ENCODE measurements around the gene ARAP1.

The ARAP1 gene

GRCh38 chr11:72655896-72656464, 96.2 kb downstream of the ARAP1 start:
- no peak overlapping the region for H3K4me3 Mint-ChIP-seq
- H3K9me3 Mint-ChIP-seq: no peaks in the 10 kb centered on the region
- no peak overlapping the region for H3K27ac Mint-ChIP-seq
- H3K4me1 Mint-ChIP-seq (ENCODE audit: low read depth): no peaks in the 10 kb centered on the region
- H3K36me3 Mint-ChIP-seq (ENCODE audit: low read depth): no peaks in the 10 kb centered on the region
- H3K27me3 Mint-ChIP-seq: peaks cover 17% of the 10 kb centered on the region

GRCh38 chr11:72655014-72655413, 97.2 kb downstream of the ARAP1 start:
- no peak overlapping the region for H3K27ac Mint-ChIP-seq
- H3K9me3 Mint-ChIP-seq: no peaks in the 10 kb centered on the region
- H3K36me3 Mint-ChIP-seq (ENCODE audit: low read depth): no peaks in the 10 kb centered on the region
- H3K4me1 Mint-ChIP-seq (ENCODE audit: low read depth): no peaks in the 10 kb centered on the region
- H3K27me3 Mint-ChIP-seq: peaks cover 12% of the 10 kb centered on the region
- no peak overlapping the region for H3K4me3 Mint-ChIP-seq

- Mint-ChIP-seq H3K4me1 (ENCODE audit: low read depth) (no peaks in the 10 kb centered on the region), H3K27me3 (peaks cover 3% of the 10 kb centered on the region), H3K27ac (no peak overlapping the region), H3K9me3 (no peaks in the 10 kb centered on the region), H3K36me3 (ENCODE audit: low read depth) (no peaks in the 10 kb centered on the region), H3K4me3 (no peak overlapping the region)
These were observed 98.6 kb downstream of the ARAP1 start for GRCh38 chr11:72653649-72654048.

DNA sequence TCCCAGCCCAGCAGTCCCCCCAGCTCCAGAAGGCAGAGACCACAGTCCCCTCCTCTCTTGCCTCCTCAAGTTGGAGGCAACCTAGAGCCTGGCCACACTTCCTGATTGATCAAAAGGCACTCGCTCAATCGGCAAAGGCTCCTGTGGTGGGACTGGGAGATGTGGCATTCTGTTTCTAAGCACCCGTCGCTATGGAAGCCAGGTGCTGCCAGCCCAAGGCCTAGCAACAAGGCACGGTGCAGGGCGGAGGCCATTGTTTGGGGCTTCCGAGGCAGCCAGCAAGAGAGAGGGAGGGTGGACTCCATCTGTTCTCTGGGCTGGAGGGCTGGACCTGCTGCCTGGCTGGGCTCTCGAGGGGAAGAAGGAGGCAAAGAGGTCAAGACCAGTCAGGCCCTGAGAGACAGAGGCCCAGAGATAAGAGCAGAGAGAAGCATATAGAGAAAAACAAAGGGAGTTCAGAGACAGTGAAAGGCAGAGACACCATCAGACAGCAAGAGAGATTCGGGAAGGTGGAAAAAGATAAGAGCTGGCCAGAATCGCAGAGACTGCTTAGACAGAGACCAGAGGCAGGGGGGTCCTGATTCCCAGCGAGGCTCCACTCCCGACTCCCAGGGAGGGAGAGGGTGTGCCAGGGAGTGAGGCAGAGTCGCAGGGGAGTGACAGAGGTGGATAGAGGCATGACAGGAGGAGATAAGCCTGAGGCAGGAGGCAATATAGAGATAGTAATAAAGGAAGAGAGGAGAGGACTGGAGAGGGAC, 99.2 kb downstream of the ARAP1 start:
- no peak overlapping the region for H3K4me3 Mint-ChIP-seq
- no peak overlapping the region for H3K27ac Mint-ChIP-seq
- H3K27me3 Mint-ChIP-seq: no peaks in the 10 kb centered on the region
- no peaks in the 10 kb centered on the region for H3K9me3 Mint-ChIP-seq
- H3K4me1 Mint-ChIP-seq (ENCODE audit: low read depth): no peaks in the 10 kb centered on the region
- H3K36me3 Mint-ChIP-seq (ENCODE audit: low read depth): no peaks in the 10 kb centered on the region

DNA sequence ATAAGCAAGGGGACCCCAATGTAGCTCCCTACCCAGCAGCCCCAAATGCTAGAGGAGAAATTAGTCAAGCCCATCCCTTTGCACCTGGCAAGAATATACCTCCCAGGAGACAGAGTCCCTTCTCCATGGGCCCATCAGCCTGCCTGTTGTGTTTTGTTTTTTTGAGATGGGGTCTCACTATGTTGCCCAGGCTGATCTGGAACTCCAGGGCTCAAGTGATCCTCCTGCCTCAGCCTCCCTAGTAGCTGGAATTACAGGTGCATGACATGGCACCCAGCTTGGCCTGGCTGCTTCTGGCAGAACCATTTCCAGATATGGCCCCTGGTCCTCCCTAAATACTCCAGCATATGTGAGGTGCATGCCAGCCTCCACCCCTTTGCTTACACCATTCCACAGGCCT, 100.1 kb downstream of the ARAP1 start:
- H3K27me3 Mint-ChIP-seq: no peaks in the 10 kb centered on the region
- no peak overlapping the region for H3K27ac Mint-ChIP-seq
- H3K9me3 Mint-ChIP-seq: no peaks in the 10 kb centered on the region
- no peaks in the 10 kb centered on the region for H3K4me1 Mint-ChIP-seq (ENCODE audit: low read depth)
- no peaks in the 10 kb centered on the region for H3K36me3 Mint-ChIP-seq (ENCODE audit: low read depth)
- no peak overlapping the region for H3K4me3 Mint-ChIP-seq

GRCh38 chr11:72649215-72649976, 102.8 kb downstream of the ARAP1 start:
- H3K9me3 Mint-ChIP-seq: no peaks in the 10 kb centered on the region
- H3K27ac Mint-ChIP-seq: no peak overlapping the region
- H3K36me3 Mint-ChIP-seq (ENCODE audit: low read depth): no peaks in the 10 kb centered on the region
- no peaks in the 10 kb centered on the region for H3K4me1 Mint-ChIP-seq (ENCODE audit: low read depth)
- no peaks in the 10 kb centered on the region for H3K27me3 Mint-ChIP-seq
- H3K4me3 Mint-ChIP-seq: no peak overlapping the region

DNA sequence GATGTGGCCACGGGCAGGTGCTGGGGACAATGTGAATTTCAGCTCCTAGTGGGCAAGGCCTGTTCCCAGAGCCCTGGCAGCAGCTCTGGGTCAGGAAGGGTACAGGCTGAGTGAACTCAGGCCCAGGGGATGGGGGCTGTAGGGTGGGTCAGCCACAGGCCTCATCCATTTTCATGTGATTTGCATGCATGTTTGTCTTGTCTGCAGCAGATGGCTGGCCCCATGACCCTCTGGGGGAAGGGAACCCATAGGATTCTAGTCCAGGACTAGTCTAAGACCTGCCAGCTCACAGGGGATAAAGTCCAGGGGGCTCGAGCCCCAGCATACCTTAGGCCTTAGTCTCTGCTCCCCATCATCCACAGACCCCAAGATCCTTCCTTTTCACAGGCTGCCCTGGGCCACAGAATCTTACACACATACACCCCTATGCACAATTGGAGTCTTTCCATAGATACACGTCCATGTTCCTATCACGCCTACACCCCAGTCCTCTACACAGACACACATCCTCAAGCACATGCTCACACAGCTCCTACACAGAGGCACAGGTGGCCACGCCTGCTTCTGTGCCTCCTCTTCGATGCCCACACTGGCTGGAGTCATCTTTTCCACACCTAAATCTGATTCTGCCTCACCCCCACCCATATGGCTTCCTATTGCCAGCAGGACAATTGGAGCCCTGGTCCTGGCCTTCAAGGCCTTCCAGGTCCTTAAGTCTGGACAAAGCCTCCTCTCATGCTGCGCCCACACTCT, 103.6 kb downstream of the ARAP1 start:
- Mint-ChIP-seq H3K9me3 (no peaks in the 10 kb centered on the region), H3K4me1 (ENCODE audit: low read depth) (no peaks in the 10 kb centered on the region), H3K36me3 (ENCODE audit: low read depth) (no peaks in the 10 kb centered on the region), H3K27ac (no peak overlapping the region), H3K4me3 (no peak overlapping the region), H3K27me3 (peaks cover 6% of the 10 kb centered on the region)

DNA sequence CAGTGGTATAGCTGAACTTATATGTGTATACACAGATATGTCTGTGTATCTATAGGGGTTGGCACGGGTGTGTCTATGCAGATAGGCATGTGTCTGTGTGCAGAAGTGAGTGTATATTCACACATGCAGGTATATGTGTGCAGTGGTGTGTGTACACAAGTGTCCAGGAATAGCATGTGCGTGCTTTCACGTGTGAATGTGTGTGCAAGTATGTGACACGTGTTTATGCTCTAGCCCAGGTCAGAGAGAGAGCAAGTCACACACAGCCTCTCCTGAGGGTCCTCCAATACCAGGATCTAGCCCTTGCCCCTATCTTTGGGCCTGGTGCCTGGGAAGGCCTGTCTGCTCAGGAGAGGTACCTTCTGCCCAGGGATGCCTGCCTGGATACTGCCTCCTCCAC, 104.3 kb downstream of the ARAP1 start:
- H3K27me3 Mint-ChIP-seq: peaks cover 6% of the 10 kb centered on the region
- H3K9me3 Mint-ChIP-seq: no peaks in the 10 kb centered on the region
- no peaks in the 10 kb centered on the region for H3K36me3 Mint-ChIP-seq (ENCODE audit: low read depth)
- H3K27ac Mint-ChIP-seq: no peak overlapping the region
- H3K4me3 Mint-ChIP-seq: no peak overlapping the region
- no peaks in the 10 kb centered on the region for H3K4me1 Mint-ChIP-seq (ENCODE audit: low read depth)

DNA sequence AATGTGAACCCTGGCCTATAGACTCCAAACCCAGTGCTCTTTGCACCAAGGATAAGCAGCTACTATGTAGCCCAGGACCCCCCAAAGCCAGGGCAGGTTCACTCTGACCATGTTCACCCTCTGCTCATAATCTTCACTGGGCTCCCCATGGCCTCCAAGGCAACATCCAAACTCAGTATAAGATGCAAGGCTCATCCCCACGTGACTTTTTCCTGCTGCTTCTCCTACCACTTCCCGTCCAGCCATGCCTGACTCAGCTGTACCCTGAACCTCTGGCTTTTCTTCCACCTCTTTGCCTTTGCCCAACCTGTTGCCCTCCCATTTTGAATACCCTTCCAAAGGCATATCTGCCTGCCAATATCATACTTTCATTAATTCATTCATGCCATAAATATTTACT, 105.7 kb downstream of the ARAP1 start:
- Mint-ChIP-seq H3K9me3 (no peaks in the 10 kb centered on the region), H3K4me3 (no peak overlapping the region), H3K4me1 (ENCODE audit: low read depth) (no peaks in the 10 kb centered on the region), H3K27me3 (peaks cover 6% of the 10 kb centered on the region), H3K36me3 (ENCODE audit: low read depth) (no peaks in the 10 kb centered on the region), H3K27ac (no peak overlapping the region)

DNA sequence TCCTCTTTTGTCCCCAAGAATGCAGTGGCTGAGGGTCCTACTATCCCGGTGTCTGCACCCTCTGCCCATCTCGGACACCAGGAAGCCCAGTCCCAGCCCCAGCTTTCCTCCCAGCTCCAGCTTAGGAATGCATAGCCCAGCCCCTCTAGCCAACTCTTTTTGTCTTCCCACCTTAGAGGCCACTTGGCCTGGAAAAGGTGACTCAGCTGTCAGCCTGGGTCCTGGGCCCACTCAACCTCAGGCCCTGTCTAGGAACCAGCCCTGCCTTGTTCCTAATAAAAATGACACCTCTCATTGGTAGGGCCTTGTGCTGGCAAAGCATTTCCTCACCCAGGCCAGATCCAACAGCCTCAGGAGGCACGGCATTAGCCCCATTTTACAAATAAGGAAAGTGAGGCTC, 106.2 kb downstream of the ARAP1 start:
- no peak overlapping the region for H3K27ac Mint-ChIP-seq
- peaks cover 6% of the 10 kb centered on the region for H3K27me3 Mint-ChIP-seq
- no peak overlapping the region for H3K4me3 Mint-ChIP-seq
- no peaks in the 10 kb centered on the region for H3K9me3 Mint-ChIP-seq
- H3K4me1 Mint-ChIP-seq (ENCODE audit: low read depth): no peaks in the 10 kb centered on the region
- H3K36me3 Mint-ChIP-seq (ENCODE audit: low read depth): no peaks in the 10 kb centered on the region

DNA sequence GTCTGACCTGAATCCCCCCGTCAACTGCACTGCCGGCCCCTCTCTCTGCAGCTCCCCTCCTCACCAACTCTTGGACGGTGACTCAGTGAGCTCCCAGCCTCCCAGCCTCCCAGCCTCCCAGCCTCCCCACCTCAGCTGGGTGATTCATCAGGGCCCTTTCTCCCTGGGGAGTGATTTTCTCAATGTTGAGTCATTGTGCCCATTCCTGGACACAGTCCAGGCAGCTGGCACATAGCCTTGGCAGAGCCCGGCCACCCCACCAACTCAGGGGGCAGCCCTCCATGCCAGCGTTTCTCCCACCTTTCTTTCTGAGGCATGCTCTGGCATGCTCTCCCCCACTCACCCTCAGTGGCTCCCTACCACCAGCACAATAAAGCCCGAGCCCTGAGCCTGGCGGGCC, 108.7 kb downstream of the ARAP1 start:
- no peak overlapping the region for H3K27ac Mint-ChIP-seq

GRCh38 chr11:72642884-72643522, 109.2 kb downstream of the ARAP1 start:
- Mint-ChIP-seq H3K4me3 (peak overlapping the region; percentile 70), H3K4me1 (ENCODE audit: low read depth) (no peaks in the 10 kb centered on the region), H3K27ac (no peak overlapping the region), H3K27me3 (peaks cover 6% of the 10 kb centered on the region), H3K36me3 (ENCODE audit: low read depth) (no peaks in the 10 kb centered on the region), H3K9me3 (no peaks in the 10 kb centered on the region)

More for the DNA sequence above, 108.7 kb downstream of the ARAP1 start:
- Mint-ChIP-seq H3K36me3 (ENCODE audit: low read depth) (no peaks in the 10 kb centered on the region), H3K9me3 (no peaks in the 10 kb centered on the region), H3K4me3 (peak overlapping the region; percentile 27), H3K4me1 (ENCODE audit: low read depth) (no peaks in the 10 kb centered on the region), H3K27me3 (peaks cover 6% of the 10 kb centered on the region)

GRCh38 chr11:72642043-72642883, 109.9 kb downstream of the ARAP1 start:
- Mint-ChIP-seq H3K4me1 (ENCODE audit: low read depth) (no peaks in the 10 kb centered on the region), H3K4me3 (peak overlapping the region; percentile 70), H3K9me3 (no peaks in the 10 kb centered on the region)

DNA sequence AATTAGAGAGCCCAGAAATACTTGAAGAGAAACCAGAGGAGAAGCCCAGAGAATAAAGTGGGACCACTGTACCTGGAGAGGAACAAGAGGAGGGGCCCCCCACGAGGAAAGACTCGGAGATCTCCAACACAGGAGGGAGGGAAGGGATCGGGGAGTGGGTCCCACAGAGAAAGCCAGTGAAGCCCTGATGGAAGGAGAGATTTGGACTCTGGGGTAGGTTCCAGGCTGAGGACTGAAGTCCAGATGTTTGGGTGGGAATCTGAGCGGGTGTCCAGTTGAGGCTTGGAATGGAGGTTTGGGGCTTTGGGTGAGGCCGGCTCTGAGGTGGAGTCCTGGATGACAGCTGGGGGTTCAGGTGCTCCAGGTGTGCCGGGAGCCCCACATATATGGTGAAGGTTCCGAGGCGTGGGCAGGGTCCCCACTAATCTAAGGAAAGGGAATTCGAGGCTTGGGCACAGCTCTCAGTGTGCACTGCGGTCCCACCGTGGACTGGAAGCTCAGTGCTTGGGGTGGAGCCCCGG, 110.6 kb downstream of the ARAP1 start:
- Mint-ChIP-seq H3K27me3 (peaks cover 11% of the 10 kb centered on the region), H3K4me3 (no peak overlapping the region), H3K27ac (no peak overlapping the region), H3K36me3 (ENCODE audit: low read depth) (no peaks in the 10 kb centered on the region), H3K4me1 (ENCODE audit: low read depth) (no peaks in the 10 kb centered on the region), H3K9me3 (no peaks in the 10 kb centered on the region)

More at GRCh38 chr11:72642043-72642883, 109.9 kb downstream of the ARAP1 start:
- Mint-ChIP-seq H3K36me3 (ENCODE audit: low read depth) (no peaks in the 10 kb centered on the region), H3K27me3 (peaks cover 11% of the 10 kb centered on the region), H3K27ac (no peak overlapping the region)
